GM10248 (cell line): ENCODE results near the gene C1orf226.

Experiments
- CTCF ChIA-PET: fragments of 300-600 bp; sonication (Branson Sonifier 250); formaldehyde crosslinking; extraction: SDS; loops from one replicate; lab custom pipeline; 2021; ENCODE audit warnings: antibody characterized with exemption; lab: Yijun Ruan, JAX
- POLR2A ChIA-PET: fragments of 350-650 bp; sonication (Branson Sonifier 250); formaldehyde crosslinking; extraction: SDS; loops from one replicate; lab custom pipeline; 2020; ENCODE audit warnings: antibody characterized with exemption; lab: Yijun Ruan, JAX
- DNase-seq: peaks from one replicate; pipeline ENCODE4 v3.0.0; 2012; ENCODE audit errors: extremely low spot score
- TF ChIP-seq, protein P1 (sequence below): IDR thresholded peaks from 2 replicates; pipeline ENCODE4 v1.5.1; 2012; ENCODE audit warnings: mild to moderate bottlenecking, low read depth; ENCODE audit errors: extremely low read depth, missing control alignments, control extremely low read depth

Gene C1orf226

DNA sequence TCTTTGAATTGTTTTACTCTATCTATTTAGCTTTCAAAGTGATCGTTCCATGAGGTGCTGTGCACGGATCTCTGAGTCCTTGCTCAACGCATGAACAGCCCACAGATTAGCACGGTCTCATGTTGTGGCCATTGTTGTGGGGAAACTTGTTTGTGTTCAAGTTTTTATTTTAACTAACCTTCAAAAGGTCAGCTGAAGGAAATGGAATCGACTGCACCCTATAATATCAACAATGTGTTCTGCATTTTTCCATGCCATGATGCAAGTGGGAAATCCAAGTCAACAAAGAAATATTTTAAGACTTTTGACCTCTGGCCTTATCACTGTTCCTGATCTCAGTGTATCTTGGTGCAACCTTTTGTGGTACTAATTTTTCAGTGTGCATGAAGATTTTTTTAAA lies 24.3 kb downstream of the C1orf226 start:
- ChIA-PET CTCF (no interaction called here), POLR2A (no interaction called here)
- TF ChIP-seq, protein P1, sequence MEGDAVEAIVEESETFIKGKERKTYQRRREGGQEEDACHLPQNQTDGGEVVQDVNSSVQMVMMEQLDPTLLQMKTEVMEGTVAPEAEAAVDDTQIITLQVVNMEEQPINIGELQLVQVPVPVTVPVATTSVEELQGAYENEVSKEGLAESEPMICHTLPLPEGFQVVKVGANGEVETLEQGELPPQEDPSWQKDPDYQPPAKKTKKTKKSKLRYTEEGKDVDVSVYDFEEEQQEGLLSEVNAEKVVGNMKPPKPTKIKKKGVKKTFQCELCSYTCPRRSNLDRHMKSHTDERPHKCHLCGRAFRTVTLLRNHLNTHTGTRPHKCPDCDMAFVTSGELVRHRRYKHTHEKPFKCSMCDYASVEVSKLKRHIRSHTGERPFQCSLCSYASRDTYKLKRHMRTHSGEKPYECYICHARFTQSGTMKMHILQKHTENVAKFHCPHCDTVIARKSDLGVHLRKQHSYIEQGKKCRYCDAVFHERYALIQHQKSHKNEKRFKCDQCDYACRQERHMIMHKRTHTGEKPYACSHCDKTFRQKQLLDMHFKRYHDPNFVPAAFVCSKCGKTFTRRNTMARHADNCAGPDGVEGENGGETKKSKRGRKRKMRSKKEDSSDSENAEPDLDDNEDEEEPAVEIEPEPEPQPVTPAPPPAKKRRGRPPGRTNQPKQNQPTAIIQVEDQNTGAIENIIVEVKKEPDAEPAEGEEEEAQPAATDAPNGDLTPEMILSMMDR, result no peak
- DNase-seq, result no peak

DNA sequence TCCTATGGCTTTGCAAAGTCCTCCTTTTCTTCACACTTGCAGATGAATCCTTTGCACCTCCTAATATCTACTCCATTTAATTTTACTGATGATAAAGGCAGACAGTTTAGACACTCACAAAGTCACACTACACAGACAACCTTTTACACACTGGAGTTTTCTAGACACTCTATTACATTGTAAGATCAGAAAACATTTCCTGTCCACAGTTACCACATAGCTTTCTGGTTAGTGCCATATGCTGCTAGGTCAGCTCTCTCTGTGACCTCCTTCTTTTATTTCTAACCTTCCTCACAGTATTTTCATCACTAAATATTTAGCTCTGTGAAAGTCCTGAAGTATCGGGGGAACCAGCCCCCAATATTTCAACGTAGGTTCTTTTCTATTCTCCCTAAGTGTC lies 25.3 kb downstream of the C1orf226 start:
- TF ChIP-seq, protein P1, result no peak
- no peak for DNase-seq
- CTCF ChIA-PET, result interaction anchor here (0.9 kb wide), 1 partner anchor 12 kb away, joined by 4 read pairs; no protein-coding TSS in a partner anchor
- POLR2A ChIA-PET, result no interaction called here

DNA sequence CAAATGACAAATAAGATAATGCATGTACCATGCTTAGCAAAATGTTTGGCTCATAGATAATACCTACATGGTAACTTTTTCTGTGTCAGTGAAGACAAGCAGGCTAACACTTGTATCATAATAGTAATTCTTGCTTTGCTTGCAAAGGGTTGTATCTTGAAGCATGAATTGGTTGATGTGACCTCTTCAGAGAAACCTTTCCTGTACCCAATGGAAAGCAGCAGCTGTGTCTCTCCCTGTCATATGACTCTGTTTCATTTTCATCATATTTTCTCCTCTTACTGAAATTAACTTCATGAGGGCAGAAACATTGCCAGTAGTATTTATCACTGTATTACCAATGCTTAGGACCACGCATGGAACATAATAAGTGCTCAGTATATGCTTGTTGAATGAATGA lies 26.0 kb downstream of the C1orf226 start:
- CTCF ChIA-PET, result interaction anchor here (0.9 kb wide), 1 partner anchor 11 kb away, joined by 4 read pairs; no protein-coding TSS in a partner anchor
- TF ChIP-seq, protein P1, result no peak
- POLR2A ChIA-PET, result no interaction called here
- no peak for DNase-seq

DNA sequence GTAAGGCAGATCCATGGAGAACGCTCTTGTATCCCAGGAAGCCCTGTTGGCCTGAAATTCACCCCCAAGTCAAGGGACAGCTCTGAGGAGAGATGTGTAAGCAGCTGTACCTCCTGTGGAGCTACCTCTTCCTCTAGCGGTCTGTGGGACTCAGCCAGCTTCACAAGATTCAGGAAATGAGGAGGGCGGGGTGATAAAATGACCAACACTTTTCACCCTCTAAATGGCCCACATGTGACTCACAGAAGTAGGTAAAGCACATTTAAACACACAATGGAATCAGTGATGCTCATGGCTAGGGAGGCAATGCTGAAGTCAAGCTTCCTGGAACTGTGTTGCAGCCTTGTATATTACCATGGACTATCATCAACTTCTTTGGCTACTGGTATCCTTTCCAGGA lies 30.5 kb downstream of the C1orf226 start, which contains the start of gene SH2D1B:
Gene SH2D1B (minus strand): TSS at position 135 of the 400 bp plus-strand sequence. CDS start 120 bp downstream, at position 15.
- TF ChIP-seq, protein P1, result no peak
- POLR2A ChIA-PET, result no interaction called here
- no peak for DNase-seq
- CTCF ChIA-PET, result interaction anchor here (1.0 kb wide), 1 partner anchor 9 kb away, joined by 4 read pairs; no protein-coding TSS in a partner anchor

DNA sequence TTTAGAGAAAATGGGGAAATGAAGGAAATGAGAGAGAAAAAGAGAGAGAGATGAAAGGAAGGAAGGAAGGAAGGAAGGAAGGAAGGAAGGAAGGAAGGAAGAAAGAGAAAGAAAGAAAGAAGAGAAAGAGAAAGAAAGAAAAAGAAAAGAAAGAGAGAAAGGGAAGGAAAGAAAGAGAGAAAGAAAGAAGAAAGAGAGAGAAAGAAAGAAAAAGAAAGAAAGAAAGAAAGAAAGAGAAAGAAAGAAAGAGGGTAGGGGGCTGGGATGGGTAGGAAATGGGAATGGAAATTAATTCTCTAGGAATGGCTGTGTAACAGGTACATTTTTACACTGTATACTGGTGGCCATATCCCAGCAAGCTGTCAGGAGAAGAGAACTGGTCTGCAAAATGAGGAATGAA lies 34.7 kb downstream of the C1orf226 start:
- no peak for DNase-seq
- TF ChIP-seq, protein P1, result no peak
- POLR2A ChIA-PET, result no interaction called here
- CTCF ChIA-PET, result no interaction called here

DNA sequence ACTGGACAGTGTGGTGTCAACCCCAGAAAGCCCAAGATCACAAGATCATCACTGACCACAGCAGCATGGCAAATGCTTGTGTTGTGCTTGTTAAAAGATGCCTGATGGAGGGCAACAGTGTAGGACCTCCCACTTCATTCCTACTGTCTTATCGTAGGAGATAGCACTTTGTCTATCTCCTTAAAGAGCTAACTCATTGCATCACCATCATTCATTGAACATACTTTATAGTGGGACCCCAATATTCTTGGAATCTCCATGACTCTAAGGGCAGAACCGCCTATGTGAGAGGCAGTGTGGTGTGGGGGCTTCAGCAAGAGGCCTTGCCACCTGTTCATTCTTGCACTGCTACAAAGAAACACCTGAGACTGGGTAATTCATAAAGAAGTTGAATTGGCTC lies 35.4 kb downstream of the C1orf226 start:
- DNase-seq, result no peak
- CTCF ChIA-PET, result interaction anchor here (1.2 kb wide), 1 partner anchor 28 kb away, joined by 3 read pairs; no protein-coding TSS in a partner anchor
- TF ChIP-seq, protein P1, result no peak
- POLR2A ChIA-PET, result no interaction called here
